GM19240 (cell line): ENCODE data around the gene PRKCB.

Source experiments
- DNase-seq: peaks from one replicate; pipeline ENCODE4 v3.0.0; 2011; ENCODE audit warnings: low spot score; ENCODE audit not compliant: insufficient read length

PRKCB gene

DNA sequence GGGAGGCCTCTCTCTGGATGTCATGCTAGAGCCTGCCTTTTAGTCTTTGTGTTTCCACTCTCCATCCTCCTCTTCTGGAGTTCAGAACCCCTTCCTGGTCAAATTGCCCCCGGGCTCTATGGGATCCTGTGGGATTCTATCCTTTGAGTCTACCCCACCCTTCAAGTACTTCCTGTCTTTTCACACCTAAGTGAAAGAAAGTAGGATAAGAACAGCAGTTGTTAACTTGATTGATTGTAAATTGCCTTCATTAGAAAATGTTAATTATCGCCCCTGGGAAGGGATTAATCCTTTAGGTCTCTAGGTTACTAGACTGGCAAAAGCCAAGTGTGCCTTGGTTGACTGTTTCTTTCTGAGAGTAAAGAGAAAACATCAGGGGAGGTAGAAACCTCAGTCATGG, 30.1 kb downstream of the PRKCB start:
- DNase-seq: no peak

GRCh38 chr16:23866621-23867020, 30.8 kb downstream of the PRKCB start:
- DNase-seq: no peak

- no peak for DNase-seq
Observed at GRCh38 chr16:23867566-23867965, 31.8 kb downstream of the PRKCB start.

- DNase-seq: no peak
Observed at GRCh38 chr16:23868136-23868535, 32.4 kb downstream of the PRKCB start.

DNA sequence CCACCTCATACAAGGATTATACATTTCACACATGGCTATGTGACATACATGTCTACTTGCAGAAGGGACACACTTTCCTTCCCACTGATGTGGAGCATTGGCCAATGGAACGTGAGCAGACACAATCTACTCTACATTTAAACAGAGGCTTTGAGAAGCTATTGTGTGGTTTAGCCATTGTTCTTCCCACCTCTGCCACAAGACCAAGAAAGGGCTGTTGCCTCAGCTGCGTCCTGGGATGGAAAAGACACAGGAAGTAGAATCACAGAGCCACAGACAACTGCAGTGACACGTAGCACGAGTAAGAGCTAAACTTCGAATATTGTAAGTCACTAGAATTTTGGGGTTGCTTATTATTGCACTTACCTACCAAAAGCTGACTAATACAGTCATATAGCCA, 33.3 kb downstream of the PRKCB start:
- no peak for DNase-seq

DNA sequence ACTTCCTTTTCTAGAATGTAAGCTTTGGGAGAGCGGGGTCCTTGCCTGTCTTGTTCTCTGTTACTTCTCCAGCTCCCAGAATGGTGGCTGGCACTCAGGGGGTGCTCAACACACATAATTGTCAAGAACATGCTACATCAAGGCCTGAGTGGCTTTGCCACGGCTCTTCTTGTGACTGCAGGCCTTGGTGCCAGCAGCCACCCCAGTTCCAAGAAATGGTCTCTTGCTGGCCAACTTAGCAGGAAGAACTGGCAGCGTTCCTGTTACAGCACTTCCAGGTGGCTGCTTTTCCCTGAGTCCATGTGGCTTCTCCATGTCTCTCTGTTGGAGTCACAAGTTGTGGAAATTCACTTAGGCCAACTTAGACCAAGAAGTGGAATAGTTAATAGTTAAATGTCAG, 36.1 kb downstream of the PRKCB start:
- DNase-seq: no peak

- DNase-seq: no peak
Observed at GRCh38 chr16:23874613-23875294, 39.0 kb downstream of the PRKCB start.

- no peak for DNase-seq
Observed at GRCh38 chr16:23876256-23876896, 40.6 kb downstream of the PRKCB start.

DNA sequence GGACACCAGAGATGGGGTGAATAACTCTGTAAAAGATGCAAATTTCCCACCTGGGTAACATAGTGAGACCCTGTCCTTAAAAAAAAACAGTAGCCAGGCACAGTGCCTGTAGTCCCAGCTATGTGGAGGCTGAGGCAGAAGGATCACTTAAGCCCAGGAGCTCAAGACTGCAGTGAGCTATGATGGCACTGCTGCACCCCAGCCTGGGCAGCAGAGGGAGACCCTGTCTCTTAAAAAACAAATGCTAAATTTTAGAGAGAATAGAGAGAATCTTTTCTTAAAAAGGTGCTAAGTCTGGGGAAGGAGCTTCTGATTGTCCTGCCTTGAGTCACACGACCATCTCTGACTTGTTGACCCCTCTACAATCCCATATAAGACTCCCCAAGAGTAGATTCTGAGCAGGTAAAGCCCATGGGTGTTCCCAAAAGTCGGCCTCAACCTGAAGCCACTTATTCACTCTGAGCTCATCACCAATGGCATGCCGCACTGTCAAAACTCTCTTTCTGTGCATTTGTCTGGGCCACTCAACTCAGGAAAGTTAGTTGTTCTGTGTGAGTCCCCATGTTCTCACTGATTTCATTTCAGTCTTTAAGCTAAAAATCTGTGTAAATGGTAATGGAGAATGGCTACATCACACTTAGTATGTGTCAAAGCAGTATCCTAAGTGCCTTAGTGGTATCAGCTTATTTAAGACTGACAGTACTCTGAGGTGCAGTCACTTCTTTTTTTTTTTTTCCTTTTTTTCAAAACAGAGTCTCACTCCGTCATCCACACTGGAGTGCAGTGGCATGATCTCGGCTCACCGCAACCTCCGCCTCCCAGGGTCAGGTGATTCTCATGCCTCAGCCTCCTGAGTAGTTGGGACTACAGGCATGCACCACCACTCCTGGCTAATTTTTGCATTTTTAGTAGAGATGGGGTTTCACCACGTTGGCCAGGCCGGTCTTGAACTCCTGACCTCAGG, 41.6 kb downstream of the PRKCB start:
- DNase-seq: no peak

GRCh38 chr16:23879735-23880373, 44.1 kb downstream of the PRKCB start:
- DNase-seq: no peak

DNA sequence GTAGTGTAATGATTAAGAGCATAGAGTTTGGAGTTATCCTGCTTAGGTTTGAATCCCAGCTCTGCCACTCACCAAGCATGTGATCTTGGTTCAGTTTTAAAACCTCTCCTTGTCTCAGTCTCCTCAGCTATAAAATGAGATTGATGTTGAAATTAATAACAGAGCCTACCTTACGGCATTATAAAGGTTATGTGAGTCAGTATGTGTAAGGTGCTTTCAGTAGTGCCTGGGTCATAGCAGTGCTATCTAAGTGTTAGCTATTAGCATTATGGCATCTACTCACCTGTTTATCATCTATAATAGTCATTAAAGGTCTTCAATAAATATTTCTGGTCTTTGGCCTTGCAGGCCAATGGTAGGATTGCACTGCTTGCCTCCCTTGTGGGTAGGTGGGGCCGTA, 53.4 kb downstream of the PRKCB start:
- DNase-seq: no peak

DNA sequence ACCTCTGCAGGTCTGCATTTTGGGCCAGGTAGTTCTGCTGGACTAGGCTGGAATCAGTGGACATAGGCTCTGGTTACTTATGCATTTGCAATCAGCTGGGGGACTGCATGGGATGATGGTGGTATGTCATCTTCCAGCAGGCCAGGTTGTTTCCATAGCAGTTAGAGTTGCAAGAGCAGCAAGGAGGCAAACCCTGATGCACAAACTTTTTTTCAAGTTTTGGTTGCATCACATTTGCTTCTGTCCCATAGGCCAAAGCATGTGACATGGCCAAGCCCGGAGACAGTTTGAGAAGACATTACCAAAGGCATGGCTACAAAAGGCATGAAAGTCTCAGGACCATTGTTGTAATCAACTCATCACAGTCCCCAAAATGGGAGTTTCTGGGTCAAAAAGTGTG, 58.2 kb downstream of the PRKCB start:
- no peak for DNase-seq

DNA sequence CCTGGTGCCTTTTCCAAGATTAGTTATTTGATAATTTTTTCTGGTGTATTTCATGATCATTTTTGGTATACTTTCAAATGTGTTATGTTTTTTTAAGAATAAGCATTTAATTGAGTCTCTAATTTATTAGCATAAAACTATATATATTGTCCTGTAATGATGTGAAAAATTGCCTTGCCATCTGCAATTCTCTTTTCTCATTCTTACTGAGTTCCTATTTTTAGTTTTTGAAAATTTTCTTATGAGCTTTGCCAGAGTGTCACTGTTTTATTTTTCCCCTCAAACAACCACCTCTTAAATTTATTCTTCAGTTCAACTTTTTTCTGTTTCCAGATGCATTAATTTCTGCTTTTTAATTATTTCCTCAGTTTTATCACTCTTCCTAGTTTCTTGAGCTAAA, 59.3 kb downstream of the PRKCB start:
- no peak for DNase-seq

DNA sequence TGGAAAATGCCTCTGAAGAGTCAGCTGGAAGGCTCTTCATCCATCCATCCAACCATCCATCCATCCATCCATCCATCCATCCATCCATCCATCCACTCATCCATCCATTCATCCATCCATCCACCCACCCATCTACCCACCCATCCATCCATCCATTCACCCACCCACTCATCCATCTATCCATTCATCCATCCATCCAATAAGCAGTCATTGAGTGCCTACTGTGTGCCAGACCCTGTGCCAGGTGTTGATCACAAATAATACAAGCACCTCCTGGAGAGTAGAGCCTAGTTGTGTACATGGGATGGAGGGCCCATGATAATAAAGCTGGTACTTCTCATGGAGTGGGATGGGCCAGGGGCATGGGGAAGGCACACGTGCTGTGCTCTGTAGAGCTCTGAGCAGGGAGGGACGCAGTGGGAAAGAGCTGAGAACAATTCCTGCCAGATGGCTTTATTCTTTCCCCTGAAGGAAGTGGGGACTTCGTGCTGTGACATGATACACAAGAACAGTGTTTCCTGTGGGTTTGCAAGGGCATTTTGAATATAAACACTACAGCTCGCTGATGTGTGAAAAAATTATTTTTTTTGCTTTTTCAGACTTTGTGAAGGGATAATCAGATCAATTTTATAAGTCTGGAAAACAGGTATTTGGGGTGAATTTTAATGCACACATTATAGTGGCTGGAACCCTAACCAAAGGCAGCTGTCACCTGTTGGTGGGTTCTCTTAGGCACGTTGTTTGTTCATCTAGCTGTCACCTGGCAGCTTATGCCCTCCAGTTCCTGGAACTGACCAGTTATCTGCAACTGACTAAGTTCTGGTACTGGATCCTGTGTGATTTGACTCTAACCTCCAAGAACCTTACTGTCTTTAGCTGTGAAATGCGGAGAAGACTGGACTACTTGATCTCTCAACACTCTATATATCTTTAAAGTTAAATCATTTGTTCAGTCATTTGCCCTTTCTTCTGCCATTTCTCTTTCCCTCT, 61.3 kb downstream of the PRKCB start:
- no peak for DNase-seq

DNA sequence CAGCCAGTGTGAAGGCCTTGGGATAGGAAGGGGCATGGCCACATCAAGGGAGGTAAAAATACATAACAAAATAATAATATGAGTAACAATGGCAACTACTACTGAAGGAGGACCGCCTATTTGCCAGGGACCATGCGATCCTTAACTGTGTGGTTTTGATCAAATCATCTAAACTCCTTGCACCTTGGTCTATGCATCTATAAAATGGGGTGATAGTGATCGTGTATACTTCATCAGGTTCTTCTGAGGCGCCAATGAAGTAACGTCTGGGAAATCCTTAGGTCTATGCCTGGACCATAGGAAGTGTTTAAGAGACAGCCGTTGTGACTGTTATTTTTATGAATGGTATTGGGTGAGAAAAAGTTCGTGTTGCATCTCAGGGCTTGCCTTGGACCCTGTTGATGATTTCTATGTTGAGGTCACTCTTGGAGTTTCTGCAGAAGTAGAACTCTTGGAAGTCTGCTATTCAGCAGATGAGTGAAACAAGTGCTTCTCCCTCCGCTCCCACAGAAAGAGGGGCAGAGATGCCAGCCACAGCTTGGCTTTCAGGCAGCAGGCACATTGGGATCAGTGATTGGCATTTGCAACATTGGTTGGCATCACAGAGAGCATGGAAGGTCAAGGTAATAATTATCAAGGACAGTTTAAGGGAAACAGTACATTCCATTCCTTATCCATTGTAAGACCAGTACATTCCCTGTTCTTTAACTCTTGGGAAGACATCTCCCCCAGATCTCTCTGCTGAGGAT, 63.1 kb downstream of the PRKCB start:
- DNase-seq: no peak

DNA sequence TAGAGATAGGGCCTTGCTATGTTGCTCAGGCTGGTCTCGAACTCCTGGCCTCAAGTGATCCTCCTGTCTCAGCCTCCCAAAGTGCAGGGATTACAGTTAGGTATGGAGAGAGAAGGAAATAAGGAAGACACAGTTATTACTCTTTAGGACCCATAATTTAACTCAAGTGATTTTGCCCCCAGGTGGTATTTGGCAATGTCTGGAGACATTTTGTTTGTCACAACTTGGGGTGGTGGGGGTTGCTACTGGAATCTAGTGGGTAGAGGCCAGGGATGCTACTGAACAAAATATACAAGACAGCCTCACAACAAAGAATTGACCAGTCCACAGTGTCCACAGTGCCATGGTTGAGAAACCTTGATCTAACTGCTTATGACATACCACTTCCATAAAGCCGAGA, 64.1 kb downstream of the PRKCB start:
- no peak for DNase-seq

- DNase-seq: no peak
Observed at GRCh38 chr16:23900480-23901177, 64.8 kb downstream of the PRKCB start.

- no peak for DNase-seq
Observed at GRCh38 chr16:23901178-23902033, 65.6 kb downstream of the PRKCB start.
